ENCODE measurements around the gene CCNA1.

CCNA1 gene

GRCh38 chr13:36414461-36414860, 17.8 kb upstream of the CCNA1 start:
- DNase-seq: no peak
- H3K9me3 ChIP-seq (ENCODE audit: severe bottlenecking): peaks cover 2% of the 10 kb centered on the region
- no peak for TF ChIP-seq CTCF (IDR thresholded peaks at IDR 0.05; ENCODE audit: low read depth, low read length)
- H3K36me3 ChIP-seq: no peaks in the 10 kb centered on the region
- no peak overlapping the region for H3K4me3 ChIP-seq (ENCODE audit: low read depth, low read length)
- H3K27me3 ChIP-seq (ENCODE audit: insufficient read depth, low read depth, severe bottlenecking): no peaks in the 10 kb centered on the region
- no peak overlapping the region for H3K27ac ChIP-seq

GRCh38 chr13:36417331-36417730, 15.0 kb upstream of the CCNA1 start:
- DNase-seq: no peak
- Histone ChIP-seq H3K27ac (no peak overlapping the region), H3K4me3 (ENCODE audit: low read depth, low read length) (no peak overlapping the region), H3K9me3 (ENCODE audit: severe bottlenecking) (peaks cover 2% of the 10 kb centered on the region), H3K27me3 (ENCODE audit: insufficient read depth, low read depth, severe bottlenecking) (no peaks in the 10 kb centered on the region), H3K36me3 (no peaks in the 10 kb centered on the region)
- TF ChIP-seq CTCF (IDR thresholded peaks at IDR 0.05; ENCODE audit: low read depth, low read length): no peak

- Histone ChIP-seq H3K36me3 (no peaks in the 10 kb centered on the region), H3K9me3 (ENCODE audit: severe bottlenecking) (peaks cover 2% of the 10 kb centered on the region), H3K27ac (no peak overlapping the region), H3K27me3 (ENCODE audit: insufficient read depth, low read depth, severe bottlenecking) (no peaks in the 10 kb centered on the region), H3K4me3 (ENCODE audit: low read depth, low read length) (no peak overlapping the region)
- no peak for DNase-seq
- no peak for TF ChIP-seq CTCF (IDR thresholded peaks at IDR 0.05; ENCODE audit: low read depth, low read length)
Measured at GRCh38 chr13:36418022-36418805, 14.1 kb upstream of the CCNA1 start.

- DNase-seq: peak; percentile 79
- no peak overlapping the region for H3K27ac ChIP-seq
- H3K4me3 ChIP-seq (ENCODE audit: low read depth, low read length): no peak overlapping the region
- peaks cover 2% of the 10 kb centered on the region for H3K9me3 ChIP-seq (ENCODE audit: severe bottlenecking)
- peak; percentile 80 for TF ChIP-seq CTCF (IDR thresholded peaks at IDR 0.05; ENCODE audit: low read depth, low read length)
- no peaks in the 10 kb centered on the region for H3K27me3 ChIP-seq (ENCODE audit: insufficient read depth, low read depth, severe bottlenecking)
- no peaks in the 10 kb centered on the region for H3K36me3 ChIP-seq
Measured at GRCh38 chr13:36420437-36420891, 11.8 kb upstream of the CCNA1 start.

GRCh38 chr13:36421447-36421846, 10.8 kb upstream of the CCNA1 start:
- no peak overlapping the region for H3K4me3 ChIP-seq (ENCODE audit: low read depth, low read length)
- no peaks in the 10 kb centered on the region for H3K36me3 ChIP-seq

More at GRCh38 chr13:36421447-36421846, 10.8 kb upstream of the CCNA1 start:
- TF ChIP-seq CTCF (IDR thresholded peaks at IDR 0.05; ENCODE audit: low read depth, low read length): no peak
- H3K9me3 ChIP-seq (ENCODE audit: severe bottlenecking): no peaks in the 10 kb centered on the region
- no peaks in the 10 kb centered on the region for H3K27me3 ChIP-seq (ENCODE audit: insufficient read depth, low read depth, severe bottlenecking)
- no peak for DNase-seq
- H3K27ac ChIP-seq: no peak overlapping the region
